Chondrocyte (in vitro differentiated cells): ENCODE data around the gene CCHCR1. TPM values are rescaled to one million over a fixed set of nuclear protein-coding genes. Genes with fewer than 3 reads are reported as not detected.
A peak's percentile ranks its signal among the peaks of the same experiment; 100 is the strongest.

Experiments
- DNase-seq: peaks from one replicate; pipeline ENCODE4 v3.0.0; 2021; ENCODE audit warnings: mixed read lengths, low spot score
- H3K27ac Mint-ChIP-seq: one replicate; pipeline ENCODE4 v1.8.0; 2021; ENCODE audit warnings: mild to moderate bottlenecking, moderate library complexity, mixed read lengths; ENCODE audit not compliant: unreplicated experiment
- H3K27me3 Mint-ChIP-seq: 2 replicates; pipeline ENCODE4 v1.8.0; 2021; ENCODE audit warnings: low read depth, mixed read lengths
- H3K36me3 Mint-ChIP-seq: 2 replicates; pipeline ENCODE4 v1.8.0; 2021; ENCODE audit warnings: low read depth, mixed read lengths
- H3K4me1 Mint-ChIP-seq: 2 replicates; pipeline ENCODE4 v1.8.0; 2021; ENCODE audit warnings: low read depth, mild to moderate bottlenecking, mixed read lengths
- H3K4me3 Mint-ChIP-seq: one replicate; pipeline ENCODE4 v1.8.0; 2021; ENCODE audit warnings: mild to moderate bottlenecking, moderate library complexity, mixed read lengths; ENCODE audit not compliant: unreplicated experiment
- H3K9me3 Mint-ChIP-seq: 2 replicates; pipeline ENCODE4 v1.8.0; 2021; ENCODE audit warnings: low read depth, mixed read lengths
- CTCF ChIP-seq: fragments of 200-600 bp; sonication (generic); IDR thresholded peaks from 2 replicates; pipeline ENCODE4 v1.5.0; 2021; ENCODE audit warnings: antibody characterized with exemption, mild to moderate bottlenecking, moderate library complexity
- total RNA-seq: library from RNA; stranded (reverse); gene quantifications from 3 replicates; pipeline ENCODE4 v1.2.1, GENCODE V29; 2021

Gene CCHCR1
- total RNA-seq, 1 donor from 2014 or later = 13.4 TPM

GRCh38 chr6:31161216-31162126, 3.9 kb upstream of the CCHCR1 start:
- Mint-ChIP-seq H3K4me3 (no peak overlapping the region), H3K36me3 (no peaks in the 10 kb centered on the region), H3K27ac (no peak overlapping the region), H3K4me1 (peaks cover 26% of the 10 kb centered on the region), H3K27me3 (no peaks in the 10 kb centered on the region), H3K9me3 (no peaks in the 10 kb centered on the region)
- TF ChIP-seq CTCF = no peak
- peak; percentile 84 for DNase-seq

GRCh38 chr6:31158863-31159855, 1.6 kb upstream of the CCHCR1 start:
- DNase-seq = no peak
- H3K9me3 Mint-ChIP-seq = no peaks in the 10 kb centered on the region
- H3K4me3 Mint-ChIP-seq = peak overlapping the region; percentile 89
- H3K36me3 Mint-ChIP-seq = peaks cover 1% of the 10 kb centered on the region
- H3K27ac Mint-ChIP-seq = peak overlapping the region; percentile 90
- no peaks in the 10 kb centered on the region for H3K27me3 Mint-ChIP-seq
- peak; percentile 10 for TF ChIP-seq CTCF
- H3K4me1 Mint-ChIP-seq = peaks cover 26% of the 10 kb centered on the region

- Mint-ChIP-seq H3K36me3 (peaks cover 1% of the 10 kb centered on the region), H3K27ac (peak within 1 kb of the TSS; percentile 90), H3K4me3 (peak within 1 kb of the TSS; percentile 89), H3K9me3 (no peaks in the 10 kb centered on the region), H3K27me3 (no peaks in the 10 kb centered on the region), H3K4me1 (peaks cover 26% of the 10 kb centered on the region)
- no peak for TF ChIP-seq CTCF
- peak; percentile 99 for DNase-seq
These were observed 699 bp upstream of the CCHCR1 start, which contains the start of gene TCF19 for GRCh38 chr6:31158140-31158862. Gene TCF19, plus strand, starts transcription at chr6:31158589. Its CDS starts 881 bp downstream, at chr6:31159470.

DNA sequence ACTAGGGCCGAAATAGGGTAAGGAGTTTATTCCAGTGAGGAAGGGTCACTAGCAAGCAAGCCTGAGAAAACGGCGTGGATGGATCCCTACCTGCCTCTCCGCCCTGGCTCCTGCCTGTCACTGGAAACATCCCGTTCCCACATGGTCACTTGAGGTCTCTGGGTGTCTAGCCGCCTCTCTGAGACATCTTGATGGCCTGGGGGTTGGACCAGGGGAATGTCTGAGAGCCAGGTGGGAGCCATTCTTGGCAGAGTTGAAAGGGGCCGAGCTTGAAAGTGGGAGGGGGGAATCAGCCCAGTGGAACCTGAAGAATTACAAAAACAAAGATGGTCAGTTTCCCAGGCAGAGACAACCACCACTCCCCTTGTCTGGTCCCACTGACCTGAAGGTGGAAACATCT, 961 bp downstream of the CCHCR1 start:
- no peak overlapping the region for H3K27ac Mint-ChIP-seq
- TF ChIP-seq CTCF = no peak
- no peak for DNase-seq
- no peaks in the 10 kb centered on the region for H3K9me3 Mint-ChIP-seq
- peaks cover 1% of the 10 kb centered on the region for H3K36me3 Mint-ChIP-seq
- no peaks in the 10 kb centered on the region for H3K27me3 Mint-ChIP-seq
- no peak overlapping the region for H3K4me3 Mint-ChIP-seq
- peaks cover 26% of the 10 kb centered on the region for H3K4me1 Mint-ChIP-seq
